ES-I3 (cell line): Measurements from ENCODE around the gene CCNL1.

ENCODE experiments used
- H3K36me3 ChIP-seq: 2 replicates; pipeline ENCODE4 v1.6.1; 2013; ENCODE audit warnings: mild to moderate bottlenecking, low read length, control low read depth, moderate library complexity; ENCODE audit not compliant: insufficient read depth
- H3K4me1 ChIP-seq: 2 replicates; pipeline ENCODE4 v1.6.1; 2013; ENCODE audit warnings: mild to moderate bottlenecking, control low read depth, low read length; ENCODE audit not compliant: insufficient read depth
- H3K9ac ChIP-seq: 2 replicates; pipeline ENCODE4 v1.6.1; 2013; ENCODE audit warnings: low read depth, mild to moderate bottlenecking, low read length, moderate library complexity
- H3K9me3 ChIP-seq: 2 replicates; pipeline ENCODE4 v1.6.1; 2013; ENCODE audit warnings: mild to moderate bottlenecking, low read length, moderate library complexity; ENCODE audit not compliant: control insufficient read depth, insufficient read depth

The CCNL1 gene

DNA sequence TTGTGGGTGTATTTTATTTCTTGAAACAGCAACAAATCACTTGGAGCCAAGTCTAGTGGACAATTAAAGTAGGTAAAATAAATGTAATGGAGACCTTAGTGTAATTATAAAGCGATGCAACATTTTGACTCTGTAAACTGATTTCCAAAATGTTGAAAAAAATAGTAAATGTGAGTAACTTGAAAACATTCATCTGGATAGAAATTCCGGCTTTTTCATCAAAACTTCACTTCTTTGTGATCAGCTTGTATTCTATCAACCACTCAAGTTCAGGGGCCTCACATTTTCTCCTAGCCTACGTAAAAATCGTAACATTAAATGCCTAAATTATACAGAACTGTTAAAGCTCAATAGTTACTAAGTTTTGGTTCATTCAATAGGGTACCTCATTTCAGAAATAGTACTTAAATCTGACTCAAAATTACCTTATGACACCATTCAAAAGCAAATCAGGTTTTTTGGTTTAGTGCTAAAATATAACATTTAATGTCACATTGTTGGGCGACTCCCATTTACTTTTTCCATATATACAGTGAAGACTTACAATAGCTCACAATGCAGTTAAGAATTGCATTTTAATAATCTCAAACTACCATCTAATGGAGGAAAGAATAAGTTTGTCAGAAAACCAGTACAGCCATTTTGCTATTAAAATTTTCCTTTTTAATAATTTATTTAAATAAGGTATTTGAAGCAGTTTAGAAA, 12.7 kb downstream of the CCNL1 start:
- H3K36me3 ChIP-seq, result peaks cover 31% of the 10 kb centered on the region; the same call in 1 of the 2 replicates
- no peaks in the 10 kb centered on the region for H3K9me3 ChIP-seq
- no peaks in the 10 kb centered on the region for H3K4me1 ChIP-seq
- no peak overlapping the region for H3K9ac ChIP-seq

DNA sequence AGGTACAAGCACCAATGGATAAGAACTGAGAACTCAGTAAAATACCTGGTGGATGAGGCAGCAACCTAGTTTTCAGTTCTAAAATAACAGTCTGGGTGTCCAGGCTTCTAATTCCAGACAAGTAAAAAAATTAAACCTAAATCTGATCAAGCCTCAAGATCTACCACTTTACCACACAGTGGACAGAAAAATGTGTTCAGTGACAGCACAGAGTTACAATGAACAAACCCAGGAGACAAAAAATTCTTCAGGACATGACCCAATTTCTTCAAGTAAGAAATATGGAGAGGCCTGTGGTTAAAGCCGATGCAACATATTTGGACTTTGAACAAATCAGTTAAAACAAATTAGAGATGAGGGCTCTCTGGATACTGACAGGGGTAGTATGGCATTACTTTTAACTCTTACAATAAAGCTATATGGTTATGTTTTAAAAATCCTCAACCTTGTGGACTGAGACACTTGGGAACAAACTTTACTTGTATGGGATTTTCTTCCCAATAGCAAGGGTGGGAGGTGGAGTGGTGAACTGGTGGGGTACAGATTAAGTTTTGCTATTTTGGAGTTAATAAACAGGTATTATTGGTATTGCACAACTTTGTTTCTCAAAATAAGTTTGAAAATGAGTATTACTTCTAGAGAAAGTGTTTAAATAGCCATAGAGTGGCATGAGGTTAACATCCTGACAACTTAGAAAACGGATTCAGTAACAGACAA, 14.2 kb downstream of the CCNL1 start:
- Histone ChIP-seq H3K9me3 (no peaks in the 10 kb centered on the region), H3K36me3 (peaks cover 22% of the 10 kb centered on the region; the same call in 1 of the 2 replicates), H3K9ac (no peak overlapping the region), H3K4me1 (no peaks in the 10 kb centered on the region)

DNA sequence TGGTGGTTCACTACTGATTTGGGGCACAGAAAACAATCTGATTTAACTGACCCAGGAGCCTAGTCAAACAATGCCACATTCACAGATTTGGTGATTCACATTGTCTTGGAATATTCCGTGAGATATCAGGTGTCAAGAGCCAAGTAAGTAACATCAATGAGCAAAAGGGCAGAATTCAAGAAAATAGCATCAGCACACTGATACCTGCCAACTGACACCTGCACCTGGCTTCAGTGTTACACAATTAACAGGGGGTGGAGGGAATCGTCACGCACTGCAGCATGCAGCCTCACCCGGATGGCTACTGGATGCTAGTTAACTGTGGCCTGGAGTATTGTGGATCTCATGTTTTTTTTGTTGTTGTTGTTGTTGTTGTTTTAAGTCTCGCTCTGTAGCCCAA, 17.6 kb downstream of the CCNL1 start:
- Histone ChIP-seq H3K36me3 (peaks cover 3% of the 10 kb centered on the region; the same call in 1 of the 2 replicates), H3K9ac (no peak overlapping the region), H3K4me1 (no peaks in the 10 kb centered on the region), H3K9me3 (no peaks in the 10 kb centered on the region)

DNA sequence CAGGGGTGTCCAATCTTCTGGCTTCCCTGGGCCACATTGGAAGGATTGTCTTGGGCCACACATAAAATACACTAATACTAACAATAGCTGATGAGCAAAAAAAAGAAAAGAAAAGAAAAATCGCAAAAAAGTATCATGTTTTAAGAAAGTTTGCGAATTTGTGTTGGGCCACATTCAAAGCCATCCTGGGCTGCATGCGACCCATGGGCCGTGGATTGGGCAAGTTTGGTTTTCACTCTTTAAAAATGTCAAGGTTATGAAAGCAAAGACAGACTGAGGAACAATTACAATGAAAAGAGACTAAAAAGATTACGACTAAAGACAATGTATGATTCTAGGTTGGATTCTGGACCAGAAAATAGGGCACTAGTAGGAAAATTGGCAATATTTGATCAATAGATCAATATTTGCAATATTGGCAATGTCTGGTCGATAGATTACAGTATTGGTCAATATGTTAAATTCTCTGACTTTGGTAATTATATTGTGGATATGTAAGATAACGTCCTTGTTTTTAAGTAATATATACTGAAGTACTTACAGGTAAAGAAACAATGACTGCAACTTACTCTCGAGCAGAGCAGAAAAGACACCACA, 19.9 kb downstream of the CCNL1 start:
- no peaks in the 10 kb centered on the region for H3K36me3 ChIP-seq
- no peaks in the 10 kb centered on the region for H3K9me3 ChIP-seq

DNA sequence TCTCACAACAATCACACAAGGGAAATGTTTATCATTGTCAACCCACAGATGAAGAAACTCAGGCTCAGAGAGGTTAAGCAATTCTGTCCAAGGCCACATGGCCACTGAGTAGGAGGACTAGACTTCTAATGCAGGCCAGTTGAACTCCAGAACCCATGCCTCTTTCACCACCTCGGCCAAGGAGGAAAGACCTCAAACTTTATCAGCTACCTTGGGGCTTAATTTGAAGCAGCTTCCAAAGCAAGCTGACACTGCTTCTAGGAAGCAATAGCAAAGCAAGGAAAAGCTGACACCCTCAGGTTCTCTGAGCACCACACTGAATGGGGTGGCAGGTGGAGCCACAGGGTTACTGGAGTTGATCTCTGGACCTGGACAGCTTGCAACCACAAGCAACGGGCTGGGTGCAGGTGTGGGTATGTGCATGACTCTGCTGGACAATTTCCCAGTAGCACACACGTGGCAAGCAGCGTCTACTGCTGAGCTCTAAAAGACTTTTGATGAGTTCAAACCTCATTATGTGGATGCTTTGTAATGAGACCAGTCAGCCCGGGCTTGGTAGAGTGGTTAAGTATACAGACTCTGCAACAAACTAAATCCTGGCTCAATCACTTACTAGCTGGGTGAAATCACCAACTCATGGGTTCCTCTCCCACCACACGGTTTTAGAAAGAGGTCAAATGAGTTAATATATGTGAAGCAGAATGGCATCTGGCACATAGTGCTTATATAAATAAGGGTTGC, 23.1 kb downstream of the CCNL1 start:
- Histone ChIP-seq H3K36me3 (no peaks in the 10 kb centered on the region), H3K4me1 (no peaks in the 10 kb centered on the region), H3K9ac (no peak overlapping the region), H3K9me3 (no peaks in the 10 kb centered on the region)

More for the DNA sequence above, 19.9 kb downstream of the CCNL1 start:
- H3K9ac ChIP-seq, result no peak overlapping the region
- H3K4me1 ChIP-seq, result no peaks in the 10 kb centered on the region

DNA sequence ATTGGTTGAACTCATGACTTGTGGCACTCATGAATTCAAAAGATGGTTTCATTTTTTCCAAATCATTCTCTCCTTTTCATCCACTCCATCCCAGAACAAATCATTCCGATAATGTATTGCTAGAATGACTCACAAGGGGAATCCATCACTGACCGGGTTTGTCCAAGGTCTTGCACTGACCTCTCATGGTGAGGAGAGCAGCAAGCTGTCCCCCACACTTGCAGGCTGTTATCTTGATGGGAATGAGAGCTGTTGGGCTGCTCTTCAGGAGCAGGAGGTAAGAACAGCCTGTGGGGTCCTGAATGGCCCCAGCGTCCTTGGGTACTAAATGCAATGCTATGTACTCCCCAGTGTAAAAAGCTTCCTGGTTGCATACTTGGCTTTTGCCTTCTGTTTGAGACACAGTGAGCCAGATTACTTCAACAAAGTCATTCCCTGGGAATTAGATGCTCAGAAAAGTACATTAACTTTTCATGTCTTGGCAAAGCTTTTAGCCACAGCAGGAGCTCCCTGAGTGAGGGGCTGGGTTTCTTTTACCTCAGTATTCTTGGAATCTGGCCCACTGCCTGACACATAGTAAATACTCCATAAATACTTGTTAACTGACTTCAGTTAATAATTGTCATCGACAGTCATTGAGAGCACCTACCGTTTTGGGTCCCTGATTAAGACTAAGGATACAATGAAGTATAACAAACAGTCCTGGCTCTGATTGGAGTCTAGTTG, 24.1 kb downstream of the CCNL1 start:
- Histone ChIP-seq H3K36me3 (no peaks in the 10 kb centered on the region), H3K9ac (no peak overlapping the region), H3K4me1 (no peaks in the 10 kb centered on the region), H3K9me3 (no peaks in the 10 kb centered on the region)

DNA sequence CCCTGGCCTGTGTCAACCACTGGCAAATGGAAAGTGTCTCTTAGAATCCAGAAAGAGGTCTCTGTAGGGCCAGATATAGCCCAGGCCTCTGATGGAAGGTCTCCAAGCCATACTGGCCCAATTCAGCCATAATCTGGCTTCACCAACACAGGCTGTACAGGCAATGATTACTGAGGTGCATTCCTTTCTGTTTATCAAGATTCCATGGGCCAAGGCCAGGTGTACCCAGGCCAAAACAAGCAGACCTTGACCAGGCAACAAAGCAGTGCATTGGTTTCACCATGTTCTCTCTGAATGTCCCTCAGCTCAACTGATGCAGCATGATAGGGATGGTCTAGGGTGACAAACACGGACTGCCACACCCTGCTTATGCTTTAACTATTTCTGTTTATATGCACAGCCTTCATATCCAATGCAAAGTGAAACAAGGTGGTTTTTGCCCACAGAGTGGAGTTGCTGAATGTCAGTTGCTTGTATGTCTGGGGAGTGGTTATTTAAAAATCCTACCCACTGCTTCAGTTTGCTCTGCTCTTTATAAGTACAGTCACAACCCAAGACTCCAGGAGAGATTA, 25.2 kb downstream of the CCNL1 start:
- no peaks in the 10 kb centered on the region for H3K9me3 ChIP-seq
- no peaks in the 10 kb centered on the region for H3K36me3 ChIP-seq
- H3K4me1 ChIP-seq, result peaks cover 5% of the 10 kb centered on the region
- no peak overlapping the region for H3K9ac ChIP-seq

DNA sequence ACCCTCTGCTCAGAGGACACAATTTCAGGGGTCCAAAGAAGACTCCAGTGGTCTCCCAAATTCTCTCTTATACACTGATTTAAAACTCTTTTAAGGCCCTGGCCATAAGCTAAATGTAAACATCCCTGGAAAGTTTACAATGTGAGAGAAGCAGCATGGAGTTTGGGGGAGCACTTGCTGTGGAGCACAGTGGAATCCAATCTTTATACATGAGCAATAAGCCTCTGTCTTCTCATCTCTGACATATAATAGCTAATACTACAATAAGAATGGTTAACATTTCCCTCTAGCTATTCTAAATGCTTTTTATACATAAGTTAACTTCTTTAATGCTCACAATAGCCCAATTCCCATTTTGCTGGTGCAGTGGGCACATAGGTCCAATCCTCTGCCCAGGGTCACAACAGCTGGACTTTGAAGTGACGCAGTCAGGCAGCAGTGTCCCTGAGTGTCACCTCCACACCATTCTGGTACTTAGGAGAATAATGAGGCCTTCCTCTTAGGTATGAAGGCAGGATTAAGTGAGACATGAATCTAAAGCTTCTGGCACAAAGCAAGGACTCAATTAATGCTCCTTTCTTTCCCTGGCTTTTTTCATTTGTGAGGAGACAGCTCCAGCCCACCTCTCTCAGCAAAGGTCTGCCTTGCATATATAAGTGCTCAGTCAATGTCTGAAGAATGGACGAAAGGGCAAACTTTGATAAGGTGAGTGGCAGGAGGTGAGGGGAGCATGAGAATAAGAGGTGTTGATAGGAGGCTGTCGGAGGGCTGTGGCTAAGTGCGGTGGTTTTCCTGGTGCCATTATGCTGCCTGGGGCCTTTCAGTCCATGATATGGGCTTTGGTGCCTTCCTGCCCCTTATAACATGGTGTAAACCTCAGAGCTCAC, 26.3 kb downstream of the CCNL1 start:
- Histone ChIP-seq H3K4me1 (peaks cover 12% of the 10 kb centered on the region), H3K36me3 (no peaks in the 10 kb centered on the region), H3K9me3 (no peaks in the 10 kb centered on the region), H3K9ac (no peak overlapping the region)

DNA sequence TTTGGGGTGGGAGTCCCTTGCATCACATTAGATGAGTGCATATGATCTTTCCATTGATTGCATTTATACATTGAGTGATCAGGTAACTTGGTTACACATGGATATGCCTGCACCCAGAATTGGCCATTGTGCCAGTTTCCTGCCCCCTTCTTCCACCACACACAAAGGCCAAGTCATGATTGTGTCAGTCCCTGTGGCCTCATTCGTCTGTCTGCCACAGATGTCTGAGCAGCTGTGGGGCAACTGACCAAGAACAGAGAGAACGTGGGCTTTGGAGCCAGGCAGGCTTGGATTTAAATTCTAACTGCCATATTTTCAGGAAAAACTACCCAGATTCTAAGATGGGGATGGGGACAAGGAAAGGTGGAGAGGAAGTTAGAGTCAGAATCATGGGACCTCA, 27.0 kb downstream of the CCNL1 start:
- no peaks in the 10 kb centered on the region for H3K9me3 ChIP-seq
- H3K4me1 ChIP-seq, result peaks cover 18% of the 10 kb centered on the region
- no peak overlapping the region for H3K9ac ChIP-seq
- no peaks in the 10 kb centered on the region for H3K36me3 ChIP-seq

DNA sequence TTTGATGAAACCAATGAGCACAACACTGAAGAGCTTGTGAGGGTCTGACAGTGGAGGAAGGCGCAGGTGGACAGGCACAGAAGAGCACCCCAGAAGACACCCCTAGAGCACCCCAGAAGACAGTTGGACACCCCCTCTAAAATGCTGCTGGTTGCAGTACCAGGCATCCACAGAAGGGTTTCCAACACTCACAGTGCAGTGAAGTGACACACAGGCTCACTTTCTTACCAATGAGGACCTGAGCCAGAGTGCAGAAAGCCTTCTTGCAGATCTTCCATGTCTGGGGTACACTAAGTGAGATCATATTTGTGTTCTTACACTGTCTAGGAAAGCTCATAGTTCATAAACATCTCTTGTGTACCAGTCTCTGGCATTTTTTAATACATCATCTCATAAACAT, 27.6 kb downstream of the CCNL1 start:
- Histone ChIP-seq H3K9ac (no peak overlapping the region), H3K36me3 (no peaks in the 10 kb centered on the region), H3K4me1 (peaks cover 19% of the 10 kb centered on the region), H3K9me3 (no peaks in the 10 kb centered on the region)

DNA sequence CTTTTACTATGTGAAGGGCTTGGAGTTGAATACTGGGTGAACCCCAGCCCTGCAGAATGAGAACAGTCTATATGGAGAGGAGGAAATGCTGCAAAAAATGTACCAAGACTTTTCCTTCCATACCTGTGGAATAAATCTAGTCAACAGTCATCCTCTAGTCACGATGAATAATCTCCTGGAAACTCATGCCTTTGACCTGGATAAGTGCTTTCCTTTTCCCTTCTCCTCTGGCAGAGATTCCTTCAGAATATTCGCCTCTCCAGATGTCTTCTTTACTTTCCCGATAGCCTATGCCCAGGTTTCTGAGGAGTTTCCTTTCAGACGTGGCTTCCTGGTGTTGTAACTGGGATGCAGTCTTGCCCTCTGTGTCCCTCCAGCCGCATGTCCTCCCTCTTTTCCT, 28.1 kb downstream of the CCNL1 start:
- H3K9me3 ChIP-seq, result no peaks in the 10 kb centered on the region
- H3K9ac ChIP-seq, result no peak overlapping the region
- H3K4me1 ChIP-seq, result peaks cover 19% of the 10 kb centered on the region
- H3K36me3 ChIP-seq, result no peaks in the 10 kb centered on the region

DNA sequence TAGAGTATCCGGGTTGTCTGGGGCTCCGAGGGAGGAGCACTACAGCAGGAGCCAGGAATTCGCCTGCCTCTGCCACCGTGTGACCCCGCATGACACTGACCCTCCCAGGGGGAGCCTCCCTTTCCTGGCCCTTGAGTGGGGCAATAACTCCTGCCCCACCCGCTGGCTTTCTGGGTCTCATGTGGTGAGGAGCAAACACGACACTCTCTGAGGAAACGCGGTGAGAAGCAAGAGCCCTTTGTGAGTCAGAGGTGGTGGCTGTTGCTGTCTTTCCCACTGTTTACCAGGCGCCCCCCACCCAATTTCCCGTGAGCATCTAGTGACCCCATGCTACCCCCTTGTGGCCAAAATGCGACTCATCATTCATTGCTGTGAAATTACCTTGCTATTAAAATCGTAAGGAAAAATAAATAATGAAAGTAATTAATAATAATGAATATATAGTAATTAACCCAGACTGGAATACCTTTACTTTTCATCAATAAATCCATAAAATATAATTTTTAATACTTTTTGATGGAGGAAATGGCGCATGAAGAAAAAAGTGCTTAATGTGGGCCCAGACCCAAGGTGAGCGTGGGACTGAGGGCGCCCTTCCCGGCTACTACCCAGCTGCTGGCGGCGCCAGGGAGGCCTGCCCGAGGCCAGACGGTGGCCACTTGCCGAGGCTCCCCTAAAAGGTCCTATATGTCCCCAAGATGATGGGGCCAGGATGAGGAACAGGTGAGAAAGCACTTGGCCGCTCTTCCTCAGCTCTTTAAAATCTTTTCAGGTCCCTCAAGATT, 29.3 kb downstream of the CCNL1 start:
- Histone ChIP-seq H3K36me3 (no peaks in the 10 kb centered on the region), H3K9me3 (no peaks in the 10 kb centered on the region), H3K4me1 (peaks cover 19% of the 10 kb centered on the region), H3K9ac (peak overlapping the region; percentile 36; the same call in 1 of the 2 replicates)
